Activated naive CD4-positive, alpha-beta T cell treated with anti-CD3 and anti-CD28 coated beads for 36 hours (primary cell): ENCODE results near the gene XXYLT1. TPM values are rescaled to one million over a fixed set of nuclear protein-coding genes. Genes with fewer than 3 reads are reported as not detected.
A peak's percentile ranks its signal among the peaks of the same experiment; 100 is the strongest.

Experiments
- CTCF ChIA-PET: fragments of 350-600 bp; sonication (Branson Sonifier 250); formaldehyde crosslinking; loops from one replicate; lab custom pipeline; 2021; ENCODE audit warnings: antibody characterized with exemption; lab: Charles Lee
- DNase-seq: peaks from one replicate; pipeline ENCODE4 v3.0.0-alpha.2; 2020
- H3K27ac Mint-ChIP-seq: one replicate; pipeline ENCODE4 v1.8.0; 2021; ENCODE audit warnings: mild to moderate bottlenecking, mixed read lengths
- H3K27me3 Mint-ChIP-seq: one replicate; pipeline ENCODE4 v1.8.0; 2021; ENCODE audit warnings: low read depth, mixed read lengths
- H3K36me3 Mint-ChIP-seq: one replicate; pipeline ENCODE4 v1.8.0; 2021; ENCODE audit warnings: low read depth, mixed read lengths
- H3K4me1 Mint-ChIP-seq: one replicate; pipeline ENCODE4 v1.8.0; 2021; ENCODE audit warnings: low read depth, mixed read lengths
- H3K4me3 Mint-ChIP-seq: one replicate; pipeline ENCODE4 v1.8.0; 2021; ENCODE audit warnings: mild to moderate bottlenecking, moderate library complexity, mixed read lengths
- H3K9me3 Mint-ChIP-seq: one replicate; pipeline ENCODE4 v1.8.0; 2021; ENCODE audit warnings: mixed read lengths
- intact Hi-C: fragments of 100-400 bp; cut with micrococcal nuclease; formaldehyde crosslinking; loops from one replicate; pipeline ENCODE4 v1.15.1; 2023
- total RNA-seq, 2 experiments: library from RNA; stranded (reverse); gene quantifications; one replicate each; pipeline ENCODE4 v1.2.3, GENCODE V29; 2021

The XXYLT1 gene
- total RNA-seq, 2 experiments from 2014 or later, result 1.8 to 2.5 TPM

- no peak overlapping the region for H3K4me3 Mint-ChIP-seq
- no peak overlapping the region for H3K27ac Mint-ChIP-seq
- intact Hi-C loops, result no loop called here
- CTCF ChIA-PET, result interaction anchor here (1.1 kb wide), 1 partner anchor 24 kb away, joined by 3 read pairs; no protein-coding TSS in a partner anchor
- no peak for DNase-seq
- H3K27me3 Mint-ChIP-seq, result no peaks in the 10 kb centered on the region
- H3K36me3 Mint-ChIP-seq, result peaks cover 12% of the 10 kb centered on the region
- H3K9me3 Mint-ChIP-seq, result peaks cover 18% of the 10 kb centered on the region
- no peaks in the 10 kb centered on the region for H3K4me1 Mint-ChIP-seq
Measured at GRCh38 chr3:195139091-195139875, 131.7 kb downstream of the XXYLT1 start.

- Mint-ChIP-seq H3K4me3 (no peak overlapping the region), H3K36me3 (peaks cover 12% of the 10 kb centered on the region), H3K27ac (no peak overlapping the region), H3K4me1 (no peaks in the 10 kb centered on the region), H3K9me3 (peaks cover 18% of the 10 kb centered on the region), H3K27me3 (no peaks in the 10 kb centered on the region)
- intact Hi-C loops, result no loop called here
- no peak for DNase-seq
- CTCF ChIA-PET, result no interaction called here
Measured at GRCh38 chr3:195137638-195138588, 133.0 kb downstream of the XXYLT1 start.

GRCh38 chr3:195135917-195136316 lies 135.0 kb downstream of the XXYLT1 start:
- DNase-seq, result no peak
- H3K36me3 Mint-ChIP-seq, result peaks cover 8% of the 10 kb centered on the region
- no peaks in the 10 kb centered on the region for H3K27me3 Mint-ChIP-seq
- intact Hi-C loops, result no loop called here
- H3K4me1 Mint-ChIP-seq, result no peaks in the 10 kb centered on the region
- CTCF ChIA-PET, result no interaction called here
- no peak overlapping the region for H3K4me3 Mint-ChIP-seq
- H3K27ac Mint-ChIP-seq, result no peak overlapping the region
- H3K9me3 Mint-ChIP-seq, result peaks cover 6% of the 10 kb centered on the region

- Mint-ChIP-seq H3K27me3 (no peaks in the 10 kb centered on the region), H3K4me3 (no peak overlapping the region), H3K9me3 (no peaks in the 10 kb centered on the region), H3K27ac (no peak overlapping the region), H3K4me1 (peaks cover 9% of the 10 kb centered on the region), H3K36me3 (no peaks in the 10 kb centered on the region)
- CTCF ChIA-PET, result interaction anchor here (1.2 to 2.1 kb wide), 2 partner anchors 28 to 451 kb away, joined by 6 to 8 read pairs; no protein-coding TSS in a partner anchor
- no peak for DNase-seq
- intact Hi-C loops, result no loop called here
Measured at GRCh38 chr3:195134431-195134830, 136.5 kb downstream of the XXYLT1 start.

- Mint-ChIP-seq H3K27me3 (no peaks in the 10 kb centered on the region), H3K4me3 (no peak overlapping the region), H3K36me3 (no peaks in the 10 kb centered on the region), H3K4me1 (peaks cover 18% of the 10 kb centered on the region), H3K9me3 (no peaks in the 10 kb centered on the region), H3K27ac (no peak overlapping the region)
- DNase-seq, result no peak
- intact Hi-C loops, result no loop called here
- CTCF ChIA-PET, result interaction anchor here (0.6 to 2.1 kb wide), 3 partner anchors 27 to 450 kb away, joined by 3 to 8 read pairs (median 6); no protein-coding TSS in a partner anchor
Measured at GRCh38 chr3:195133462-195133861, 137.5 kb downstream of the XXYLT1 start.

GRCh38 chr3:195133013-195133412 lies 137.9 kb downstream of the XXYLT1 start:
- intact Hi-C loops, result no loop called here
- H3K4me1 Mint-ChIP-seq, result peaks cover 23% of the 10 kb centered on the region
- H3K36me3 Mint-ChIP-seq, result no peaks in the 10 kb centered on the region
- H3K27me3 Mint-ChIP-seq, result no peaks in the 10 kb centered on the region
- no peak for DNase-seq
- H3K4me3 Mint-ChIP-seq, result no peak overlapping the region
- no peak overlapping the region for H3K27ac Mint-ChIP-seq
- CTCF ChIA-PET, result interaction anchor here (2.1 kb wide), 1 partner anchor 450 kb away, joined by 8 read pairs; no protein-coding TSS in a partner anchor
- H3K9me3 Mint-ChIP-seq, result no peaks in the 10 kb centered on the region

- CTCF ChIA-PET, result interaction anchor here (0.5 kb wide), 1 partner anchor 30 kb away, joined by 3 read pairs; no protein-coding TSS in a partner anchor
- intact Hi-C loops, result no loop called here
- Mint-ChIP-seq H3K27ac (no peak overlapping the region), H3K27me3 (no peaks in the 10 kb centered on the region), H3K4me3 (no peak overlapping the region), H3K9me3 (no peaks in the 10 kb centered on the region), H3K4me1 (peaks cover 23% of the 10 kb centered on the region), H3K36me3 (no peaks in the 10 kb centered on the region)
- no peak for DNase-seq
Measured at GRCh38 chr3:195131176-195131575, 139.8 kb downstream of the XXYLT1 start.

GRCh38 chr3:195129644-195130492 lies 141.1 kb downstream of the XXYLT1 start:
- peak; percentile 49 for DNase-seq
- H3K4me1 Mint-ChIP-seq, result peaks cover 23% of the 10 kb centered on the region
- CTCF ChIA-PET, result interaction anchor here (1.1 kb wide), 1 partner anchor 23 kb away, joined by 3 read pairs; no protein-coding TSS in a partner anchor
- no peaks in the 10 kb centered on the region for H3K36me3 Mint-ChIP-seq
- H3K9me3 Mint-ChIP-seq, result no peaks in the 10 kb centered on the region
- no peaks in the 10 kb centered on the region for H3K27me3 Mint-ChIP-seq
- H3K4me3 Mint-ChIP-seq, result no peak overlapping the region
- intact Hi-C loops, result loop anchor here (5.0 kb wide), 1 partner anchor 127 kb away; no protein-coding TSS in a partner anchor
- no peak overlapping the region for H3K27ac Mint-ChIP-seq

GRCh38 chr3:195129072-195129643 lies 141.8 kb downstream of the XXYLT1 start:
- CTCF ChIA-PET, result no interaction called here

GRCh38 chr3:195128255-195129071 lies 142.5 kb downstream of the XXYLT1 start:
- H3K9me3 Mint-ChIP-seq, result no peaks in the 10 kb centered on the region
- intact Hi-C loops, result loop anchor here (5.0 kb wide), 1 partner anchor 129 kb away; no protein-coding TSS in a partner anchor
- no peak overlapping the region for H3K4me3 Mint-ChIP-seq
- CTCF ChIA-PET, result interaction anchor here (1.2 kb wide), 1 partner anchor 142 kb away, joined by 3 read pairs; the partner anchor contains the start of gene XXYLT1
- no peak for DNase-seq
- no peaks in the 10 kb centered on the region for H3K27me3 Mint-ChIP-seq
- no peak overlapping the region for H3K27ac Mint-ChIP-seq
- no peaks in the 10 kb centered on the region for H3K36me3 Mint-ChIP-seq
- peaks cover 23% of the 10 kb centered on the region for H3K4me1 Mint-ChIP-seq

More at GRCh38 chr3:195129072-195129643, 141.8 kb downstream of the XXYLT1 start:
- DNase-seq, result no peak
- H3K36me3 Mint-ChIP-seq, result no peaks in the 10 kb centered on the region
- H3K4me1 Mint-ChIP-seq, result peaks cover 23% of the 10 kb centered on the region
- intact Hi-C loops, result loop anchor here (5.0 kb wide), 1 partner anchor 128 kb away; no protein-coding TSS in a partner anchor
- H3K27me3 Mint-ChIP-seq, result no peaks in the 10 kb centered on the region
- no peaks in the 10 kb centered on the region for H3K9me3 Mint-ChIP-seq
- H3K27ac Mint-ChIP-seq, result peak overlapping the region; percentile 26
- no peak overlapping the region for H3K4me3 Mint-ChIP-seq
